Measurements from ENCODE around the gene BLNK.

Gene BLNK

GRCh38 chr10:96263669-96264068 lies 7.7 kb downstream of the BLNK start:
- Histone ChIP-seq H3K9ac (ENCODE audit: low read depth in 1 of 2, low read length in 2 of 2) (no peak overlapping the region), H3K4me1 (ENCODE audit: control insufficient read depth in 2 of 2, insufficient read depth in 2 of 2, low read length in 2 of 2) (peaks cover 42 to 46% of the 10 kb centered on the region in 2 donors)

GRCh38 chr10:96263176-96263575 lies 8.2 kb downstream of the BLNK start:
- H3K9me3 ChIP-seq (ENCODE audit: control insufficient read depth in 2 of 2, low read length in 2 of 2): no peaks in the 10 kb centered on the region
- H3K4me3 ChIP-seq (ENCODE audit: low read length in 2 of 2): no peak overlapping the region
- H3K27me3 ChIP-seq (ENCODE audit: control insufficient read depth in 2 of 2, insufficient read depth in 2 of 2, low read length in 2 of 2): no peaks in the 10 kb centered on the region
- H3K36me3 ChIP-seq (ENCODE audit: control insufficient read depth in 2 of 2, insufficient read depth in 2 of 2, low read length in 2 of 2): no peaks in the 10 kb centered on the region
- H3K4me1 ChIP-seq (ENCODE audit: control insufficient read depth in 2 of 2, insufficient read depth in 2 of 2, low read length in 2 of 2): peaks cover 41 to 42% of the 10 kb centered on the region in 2 donors
- no peak overlapping the region for H3K27ac ChIP-seq (ENCODE audit: low read depth in 2 of 2, low read length in 2 of 2)
- H3K9ac ChIP-seq (ENCODE audit: low read depth in 1 of 2, low read length in 2 of 2): no peak overlapping the region

More at GRCh38 chr10:96263669-96264068, 7.7 kb downstream of the BLNK start:
- Histone ChIP-seq H3K4me3 (ENCODE audit: low read length in 2 of 2) (no peak overlapping the region), H3K27ac (ENCODE audit: low read depth in 2 of 2, low read length in 2 of 2) (no peak overlapping the region), H3K9me3 (ENCODE audit: control insufficient read depth in 2 of 2, low read length in 2 of 2) (no peaks in the 10 kb centered on the region), H3K36me3 (ENCODE audit: control insufficient read depth in 2 of 2, insufficient read depth in 2 of 2, low read length in 2 of 2) (no peaks in the 10 kb centered on the region), H3K27me3 (ENCODE audit: control insufficient read depth in 2 of 2, insufficient read depth in 2 of 2, low read length in 2 of 2) (no peaks in the 10 kb centered on the region)

- Histone ChIP-seq H3K4me1 (ENCODE audit: control insufficient read depth in 2 of 2, insufficient read depth in 2 of 2, low read length in 2 of 2) (peaks cover 34 to 36% of the 10 kb centered on the region in 2 donors), H3K36me3 (ENCODE audit: control insufficient read depth in 2 of 2, insufficient read depth in 2 of 2, low read length in 2 of 2) (peaks cover 0 to 3% of the 10 kb centered on the region in 2 donors), H3K27ac (ENCODE audit: low read depth in 2 of 2, low read length in 2 of 2) (peak overlapping the region; percentile 33 to 82), H3K9me3 (ENCODE audit: control insufficient read depth in 2 of 2, low read length in 2 of 2) (no peaks in the 10 kb centered on the region), H3K4me3 (ENCODE audit: low read length in 2 of 2) (peak overlapping the region in 1 of 2 donors; percentile 16), H3K27me3 (ENCODE audit: control insufficient read depth in 2 of 2, insufficient read depth in 2 of 2, low read length in 2 of 2) (no peaks in the 10 kb centered on the region), H3K9ac (ENCODE audit: low read depth in 1 of 2, low read length in 2 of 2) (peak overlapping the region in 1 of 2 donors; percentile 9)
Observed at GRCh38 chr10:96261930-96262329, 9.4 kb downstream of the BLNK start.

GRCh38 chr10:96261132-96261531 lies 10.2 kb downstream of the BLNK start:
- no peaks in the 10 kb centered on the region for H3K27me3 ChIP-seq (ENCODE audit: control insufficient read depth in 2 of 2, insufficient read depth in 2 of 2, low read length in 2 of 2)
- no peak overlapping the region for H3K4me3 ChIP-seq (ENCODE audit: low read length in 2 of 2)
- H3K4me1 ChIP-seq (ENCODE audit: control insufficient read depth in 2 of 2, insufficient read depth in 2 of 2, low read length in 2 of 2): peaks cover 30 to 31% of the 10 kb centered on the region in 2 donors
- no peak overlapping the region for H3K9ac ChIP-seq (ENCODE audit: low read depth in 1 of 2, low read length in 2 of 2)
- no peaks in the 10 kb centered on the region for H3K9me3 ChIP-seq (ENCODE audit: control insufficient read depth in 2 of 2, low read length in 2 of 2)
- H3K36me3 ChIP-seq (ENCODE audit: control insufficient read depth in 2 of 2, insufficient read depth in 2 of 2, low read length in 2 of 2): peaks cover 0 to 3% of the 10 kb centered on the region in 2 donors
- H3K27ac ChIP-seq (ENCODE audit: low read depth in 2 of 2, low read length in 2 of 2): peak overlapping the region in 1 of 2 donors; percentile 82

GRCh38 chr10:96260014-96260413 lies 11.4 kb downstream of the BLNK start:
- Histone ChIP-seq H3K27ac (ENCODE audit: low read depth in 2 of 2, low read length in 2 of 2) (peak overlapping the region; percentile 24 to 58), H3K27me3 (ENCODE audit: control insufficient read depth in 2 of 2, insufficient read depth in 2 of 2, low read length in 2 of 2) (no peaks in the 10 kb centered on the region), H3K9ac (ENCODE audit: low read depth in 1 of 2, low read length in 2 of 2) (peak overlapping the region in 1 of 2 donors; percentile 28), H3K4me1 (ENCODE audit: control insufficient read depth in 2 of 2, insufficient read depth in 2 of 2, low read length in 2 of 2) (peaks cover 30 to 31% of the 10 kb centered on the region in 2 donors), H3K4me3 (ENCODE audit: low read length in 2 of 2) (no peak overlapping the region), H3K36me3 (ENCODE audit: control insufficient read depth in 2 of 2, insufficient read depth in 2 of 2, low read length in 2 of 2) (peaks cover 0 to 3% of the 10 kb centered on the region in 2 donors), H3K9me3 (ENCODE audit: control insufficient read depth in 2 of 2, low read length in 2 of 2) (no peaks in the 10 kb centered on the region)

GRCh38 chr10:96259150-96259549 lies 12.2 kb downstream of the BLNK start:
- H3K27me3 ChIP-seq (ENCODE audit: control insufficient read depth in 2 of 2, insufficient read depth in 2 of 2, low read length in 2 of 2): no peaks in the 10 kb centered on the region
- H3K27ac ChIP-seq (ENCODE audit: low read depth in 2 of 2, low read length in 2 of 2): no peak overlapping the region
- no peaks in the 10 kb centered on the region for H3K9me3 ChIP-seq (ENCODE audit: control insufficient read depth in 2 of 2, low read length in 2 of 2)
- peaks cover 30 to 31% of the 10 kb centered on the region in 2 donors for H3K4me1 ChIP-seq (ENCODE audit: control insufficient read depth in 2 of 2, insufficient read depth in 2 of 2, low read length in 2 of 2)
- H3K36me3 ChIP-seq (ENCODE audit: control insufficient read depth in 2 of 2, insufficient read depth in 2 of 2, low read length in 2 of 2): peaks cover 0 to 3% of the 10 kb centered on the region in 2 donors
- H3K4me3 ChIP-seq (ENCODE audit: low read length in 2 of 2): no peak overlapping the region
- no peak overlapping the region for H3K9ac ChIP-seq (ENCODE audit: low read depth in 1 of 2, low read length in 2 of 2)

- Histone ChIP-seq H3K27me3 (ENCODE audit: control insufficient read depth in 2 of 2, insufficient read depth in 2 of 2, low read length in 2 of 2) (no peaks in the 10 kb centered on the region), H3K4me1 (ENCODE audit: control insufficient read depth in 2 of 2, insufficient read depth in 2 of 2, low read length in 2 of 2) (peaks cover 23 to 25% of the 10 kb centered on the region in 2 donors), H3K36me3 (ENCODE audit: control insufficient read depth in 2 of 2, insufficient read depth in 2 of 2, low read length in 2 of 2) (peaks cover 0 to 3% of the 10 kb centered on the region in 2 donors), H3K4me3 (ENCODE audit: low read length in 2 of 2) (no peak overlapping the region), H3K9ac (ENCODE audit: low read depth in 1 of 2, low read length in 2 of 2) (no peak overlapping the region), H3K9me3 (ENCODE audit: control insufficient read depth in 2 of 2, low read length in 2 of 2) (no peaks in the 10 kb centered on the region), H3K27ac (ENCODE audit: low read depth in 2 of 2, low read length in 2 of 2) (no peak overlapping the region)
Observed at GRCh38 chr10:96257944-96258343, 13.4 kb downstream of the BLNK start.

- Histone ChIP-seq H3K4me1 (ENCODE audit: control insufficient read depth in 2 of 2, insufficient read depth in 2 of 2, low read length in 2 of 2) (peaks cover 8 to 11% of the 10 kb centered on the region in 2 donors), H3K9ac (ENCODE audit: low read depth in 1 of 2, low read length in 2 of 2) (no peak overlapping the region)
Observed at GRCh38 chr10:96255549-96256333, 15.6 kb downstream of the BLNK start.

GRCh38 chr10:96254976-96255375 lies 16.4 kb downstream of the BLNK start:
- H3K9me3 ChIP-seq (ENCODE audit: control insufficient read depth in 2 of 2, low read length in 2 of 2): no peaks in the 10 kb centered on the region
- H3K4me3 ChIP-seq (ENCODE audit: low read length in 2 of 2): no peak overlapping the region
- H3K36me3 ChIP-seq (ENCODE audit: control insufficient read depth in 2 of 2, insufficient read depth in 2 of 2, low read length in 2 of 2): peaks cover 0 to 3% of the 10 kb centered on the region in 2 donors
- no peaks in the 10 kb centered on the region for H3K27me3 ChIP-seq (ENCODE audit: control insufficient read depth in 2 of 2, insufficient read depth in 2 of 2, low read length in 2 of 2)
- no peak overlapping the region for H3K9ac ChIP-seq (ENCODE audit: low read depth in 1 of 2, low read length in 2 of 2)
- peaks cover 7 to 9% of the 10 kb centered on the region in 2 donors for H3K4me1 ChIP-seq (ENCODE audit: control insufficient read depth in 2 of 2, insufficient read depth in 2 of 2, low read length in 2 of 2)
- no peak overlapping the region for H3K27ac ChIP-seq (ENCODE audit: low read depth in 2 of 2, low read length in 2 of 2)

More at GRCh38 chr10:96255549-96256333, 15.6 kb downstream of the BLNK start:
- Histone ChIP-seq H3K27ac (ENCODE audit: low read depth in 2 of 2, low read length in 2 of 2) (no peak overlapping the region), H3K27me3 (ENCODE audit: control insufficient read depth in 2 of 2, insufficient read depth in 2 of 2, low read length in 2 of 2) (no peaks in the 10 kb centered on the region), H3K9me3 (ENCODE audit: control insufficient read depth in 2 of 2, low read length in 2 of 2) (no peaks in the 10 kb centered on the region), H3K36me3 (ENCODE audit: control insufficient read depth in 2 of 2, insufficient read depth in 2 of 2, low read length in 2 of 2) (peaks cover 0 to 3% of the 10 kb centered on the region in 2 donors), H3K4me3 (ENCODE audit: low read length in 2 of 2) (no peak overlapping the region)

GRCh38 chr10:96252730-96253129 lies 18.6 kb downstream of the BLNK start:
- Histone ChIP-seq H3K9ac (ENCODE audit: low read depth in 1 of 2, low read length in 2 of 2) (no peak overlapping the region), H3K27ac (ENCODE audit: low read depth in 2 of 2, low read length in 2 of 2) (no peak overlapping the region), H3K4me3 (ENCODE audit: low read length in 2 of 2) (no peak overlapping the region), H3K4me1 (ENCODE audit: control insufficient read depth in 2 of 2, insufficient read depth in 2 of 2, low read length in 2 of 2) (peaks cover 6 to 8% of the 10 kb centered on the region in 2 donors), H3K9me3 (ENCODE audit: control insufficient read depth in 2 of 2, low read length in 2 of 2) (no peaks in the 10 kb centered on the region), H3K36me3 (ENCODE audit: control insufficient read depth in 2 of 2, insufficient read depth in 2 of 2, low read length in 2 of 2) (peaks cover 0 to 3% of the 10 kb centered on the region in 2 donors), H3K27me3 (ENCODE audit: control insufficient read depth in 2 of 2, insufficient read depth in 2 of 2, low read length in 2 of 2) (no peaks in the 10 kb centered on the region)
